ENCODE data around the gene SCML2.
A peak's percentile ranks its signal among the peaks of the same experiment; 100 is the strongest.
"Not testable (repeated sequence)": the region's sequence is repeated elsewhere in the genome, so short reads cannot be mapped to it uniquely, and the experiment has no call there.

Gene SCML2

GRCh38 chrX:18354369-18355223 lies at the start of gene SCML2:
Gene SCML2 (minus strand): TSS chrX:18354688. CDS start chrX:18334071, 20,617 bp downstream.
- DNase-seq (ENCODE audit: low spot score) = peak; percentile 23

GRCh38 chrX:18401848-18402213 lies 47.3 kb upstream of the SCML2 start:
- no peak for DNase-seq (ENCODE audit: low spot score)

- DNase-seq (ENCODE audit: low spot score) = no peak
These were observed 40.0 kb upstream of the SCML2 start for GRCh38 chrX:18394477-18394876.

- peak; percentile 63 for DNase-seq (ENCODE audit: low spot score)
These were observed 36.6 kb upstream of the SCML2 start for GRCh38 chrX:18390941-18391538.

GRCh38 chrX:18389966-18390365 lies 35.5 kb upstream of the SCML2 start:
- DNase-seq (ENCODE audit: low spot score) = no peak

- DNase-seq (ENCODE audit: low spot score) = peak; percentile 11
These were observed 23.3 kb upstream of the SCML2 start for GRCh38 chrX:18377796-18378195.

GRCh38 chrX:18375131-18375805 lies 20.8 kb upstream of the SCML2 start:
- DNase-seq (ENCODE audit: low spot score) = not testable (repeated sequence)

DNA sequence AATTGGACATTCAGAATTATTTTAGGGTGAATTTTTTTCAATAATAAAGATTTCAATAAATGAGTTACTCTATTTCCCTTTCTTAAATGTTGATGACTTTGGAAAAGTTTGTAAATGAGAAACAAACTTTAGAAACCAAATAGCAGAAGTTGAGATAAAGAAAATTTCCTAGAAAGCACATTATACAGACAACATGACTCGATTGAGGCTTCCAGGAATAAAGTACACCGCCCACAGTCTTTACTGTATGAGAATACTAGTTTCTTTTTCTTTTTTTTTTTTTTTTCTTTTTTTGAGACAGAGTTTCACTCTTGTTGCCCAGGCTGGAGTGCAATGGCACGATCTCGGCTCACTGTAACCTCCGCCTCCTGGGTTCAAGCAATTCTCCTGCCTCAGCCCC lies 14.6 kb upstream of the SCML2 start:
- DNase-seq (ENCODE audit: low spot score) = peak; percentile 6

DNA sequence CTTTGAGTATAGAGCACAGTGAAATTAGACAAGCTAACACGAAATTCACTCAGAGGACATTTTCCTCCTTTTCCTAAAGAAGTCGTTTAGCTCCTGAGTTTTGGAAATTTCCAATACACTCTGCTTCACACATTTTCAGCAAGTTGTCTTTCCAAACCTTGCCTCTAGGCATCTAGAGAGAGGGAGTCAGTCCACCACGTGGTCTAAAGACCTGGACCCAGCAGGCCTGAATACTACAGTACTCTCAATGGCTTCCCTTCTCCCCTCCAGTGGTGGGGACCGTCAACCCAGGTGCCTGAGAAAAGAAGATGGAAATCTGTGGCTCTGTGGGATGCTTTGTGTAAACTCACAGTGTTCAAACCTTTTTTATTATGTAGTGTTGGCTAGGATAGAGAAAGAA lies 13.9 kb upstream of the SCML2 start:
- no peak for DNase-seq (ENCODE audit: low spot score)

GRCh38 chrX:18360867-18361266 lies 6.4 kb upstream of the SCML2 start:
- DNase-seq (ENCODE audit: low spot score) = no peak

DNA sequence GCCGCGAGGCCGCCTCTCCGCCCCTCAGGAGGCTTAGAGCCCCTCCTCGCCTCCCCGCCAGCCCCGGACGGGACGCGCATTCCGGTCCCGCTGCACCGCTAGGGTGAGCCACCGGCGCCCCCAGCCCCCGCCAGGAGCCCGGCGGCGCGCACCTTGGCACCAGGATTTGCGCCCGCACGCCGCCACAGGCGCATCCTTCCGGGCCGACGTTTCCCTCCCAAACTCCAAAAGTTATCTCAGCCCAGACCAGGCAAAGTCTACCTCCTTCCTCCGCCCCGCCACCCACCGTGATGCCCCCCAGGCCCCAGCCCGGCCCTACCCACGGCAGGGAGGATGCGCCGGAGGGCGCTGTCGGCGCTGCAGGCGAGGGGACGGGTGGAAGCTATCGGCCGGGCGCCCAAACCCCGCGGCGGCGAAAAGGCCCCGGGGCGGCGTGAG lies 538 bp downstream of the SCML2 start:
- no peak for DNase-seq (ENCODE audit: low spot score)

DNA sequence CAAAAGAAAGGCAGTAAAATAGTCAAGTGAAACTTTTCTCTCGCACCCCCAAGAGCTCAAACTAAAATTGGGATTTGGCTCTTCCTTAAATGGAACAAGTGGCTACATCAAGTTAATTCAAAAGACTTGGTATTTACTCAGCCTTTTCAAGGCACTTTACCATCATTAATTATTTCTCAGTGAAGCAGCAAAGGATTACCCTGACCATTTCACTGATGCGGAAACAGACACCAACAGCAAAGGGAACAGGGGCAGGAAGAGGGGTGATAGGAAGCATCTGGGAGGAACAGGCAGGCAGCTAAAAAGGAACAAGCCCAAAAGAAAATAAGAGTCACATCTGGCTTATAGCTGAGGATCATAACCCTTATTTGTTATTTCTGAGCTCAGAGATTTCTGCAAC lies 2.7 kb downstream of the SCML2 start:
- no peak for DNase-seq (ENCODE audit: low spot score)

DNA sequence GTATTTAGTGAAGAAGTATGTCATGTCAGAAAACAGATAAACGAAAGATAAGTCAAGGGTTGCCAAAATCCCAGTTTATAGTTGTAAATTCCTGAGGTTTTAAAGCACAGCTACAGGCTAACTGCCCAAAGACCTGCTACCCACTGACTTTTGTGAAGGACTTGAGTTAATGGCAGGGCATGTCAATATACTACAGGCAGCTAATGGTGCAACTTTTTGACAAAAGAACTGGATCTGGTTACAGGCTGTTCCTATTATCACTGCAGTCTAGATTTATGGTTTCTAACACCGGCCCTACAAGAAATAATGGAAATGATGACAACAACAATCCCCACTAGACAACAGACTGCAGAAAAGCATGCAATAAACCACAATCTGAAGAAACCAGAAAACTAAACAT lies 6.4 kb downstream of the SCML2 start:
- DNase-seq (ENCODE audit: low spot score) = no peak

DNA sequence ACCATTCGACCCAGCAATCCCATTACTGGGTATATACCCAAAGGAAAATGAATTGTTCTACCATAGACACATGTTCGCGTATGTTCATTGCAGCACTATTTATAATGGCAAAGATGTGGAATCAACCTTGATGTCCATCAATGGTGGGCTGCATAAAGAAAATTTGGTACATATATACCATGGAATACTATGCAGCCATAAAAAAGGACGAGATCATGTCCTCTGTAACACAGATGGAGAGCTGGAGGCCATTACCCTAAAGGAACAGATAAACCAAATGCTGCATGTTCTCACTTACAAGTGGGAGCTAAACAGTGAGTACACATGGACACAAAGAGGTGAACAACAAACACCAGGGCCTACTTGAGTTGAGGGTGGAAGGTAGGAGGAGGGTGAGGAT lies 45.1 kb downstream of the SCML2 start:
- DNase-seq (ENCODE audit: low spot score) = no peak

DNA sequence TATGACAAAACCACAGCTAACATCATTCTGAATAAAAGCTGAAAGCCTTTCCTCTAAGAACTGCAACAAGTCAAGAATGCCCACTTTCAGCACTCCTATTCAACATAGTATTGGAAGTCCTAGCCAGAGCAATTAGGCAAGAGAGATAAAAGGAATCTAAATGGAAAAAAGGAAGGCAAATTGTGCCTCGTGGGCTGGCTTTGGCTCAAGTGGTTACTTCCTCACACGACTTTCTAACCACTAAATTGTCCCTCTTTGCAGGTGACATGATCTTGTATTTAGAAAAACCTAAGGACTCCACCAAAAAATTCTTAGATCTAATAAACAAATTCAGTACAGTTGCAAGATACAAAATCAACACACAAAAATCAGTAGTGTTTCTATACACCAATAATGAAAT lies 57.2 kb downstream of the SCML2 start:
- DNase-seq (ENCODE audit: low spot score) = no peak

- no peak for DNase-seq (ENCODE audit: low spot score)
These were observed 59.6 kb downstream of the SCML2 start for GRCh38 chrX:18294893-18295292.

DNA sequence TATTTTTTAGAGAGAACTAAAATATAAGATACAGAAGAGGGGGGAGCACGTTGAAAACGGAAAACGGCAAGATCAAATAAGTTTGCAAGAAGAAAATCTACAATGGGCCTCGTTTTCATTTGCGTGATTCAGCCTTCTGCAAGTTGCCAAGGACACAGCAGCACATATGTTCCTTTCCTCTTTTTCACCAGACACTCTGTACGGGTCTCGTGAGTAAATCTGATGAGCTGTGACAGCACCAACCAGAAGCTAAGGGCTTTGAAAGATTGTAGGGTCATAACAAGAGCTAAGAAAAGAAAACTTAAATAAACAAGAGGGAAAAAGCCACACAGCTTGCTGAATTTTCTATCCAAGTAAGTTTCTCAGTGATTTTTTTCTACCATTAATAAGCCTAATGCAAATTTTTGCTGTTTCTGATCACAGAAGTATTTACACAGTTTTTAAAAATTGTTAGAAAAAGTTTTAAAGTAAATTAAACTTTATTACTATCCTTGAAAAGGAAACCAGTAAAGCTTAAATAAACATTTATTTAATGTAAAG lies 63.4 kb downstream of the SCML2 start:
- DNase-seq (ENCODE audit: low spot score) = no peak

GRCh38 chrX:18290200-18290599 lies 64.3 kb downstream of the SCML2 start:
- no peak for DNase-seq (ENCODE audit: low spot score)

DNA sequence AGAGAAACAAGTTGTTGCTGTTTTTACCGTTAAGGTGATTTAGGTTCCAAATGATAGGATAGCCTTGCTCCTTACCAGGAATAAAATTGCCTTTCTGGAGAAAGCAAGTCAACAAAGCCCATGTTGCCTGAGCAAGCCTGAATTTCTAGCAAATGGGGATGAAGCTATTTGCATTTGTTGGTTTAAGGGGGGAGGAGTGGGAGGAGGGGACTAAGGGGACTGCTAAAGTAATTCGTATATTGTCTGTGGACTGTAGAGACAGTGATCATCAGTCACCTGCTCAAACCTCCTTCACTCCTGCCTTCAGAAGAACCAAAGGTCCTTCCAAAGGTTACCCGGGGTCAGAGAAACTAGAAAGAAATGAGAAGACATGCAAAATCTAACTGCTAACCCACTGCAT lies 65.8 kb downstream of the SCML2 start:
- DNase-seq (ENCODE audit: low spot score) = no peak

DNA sequence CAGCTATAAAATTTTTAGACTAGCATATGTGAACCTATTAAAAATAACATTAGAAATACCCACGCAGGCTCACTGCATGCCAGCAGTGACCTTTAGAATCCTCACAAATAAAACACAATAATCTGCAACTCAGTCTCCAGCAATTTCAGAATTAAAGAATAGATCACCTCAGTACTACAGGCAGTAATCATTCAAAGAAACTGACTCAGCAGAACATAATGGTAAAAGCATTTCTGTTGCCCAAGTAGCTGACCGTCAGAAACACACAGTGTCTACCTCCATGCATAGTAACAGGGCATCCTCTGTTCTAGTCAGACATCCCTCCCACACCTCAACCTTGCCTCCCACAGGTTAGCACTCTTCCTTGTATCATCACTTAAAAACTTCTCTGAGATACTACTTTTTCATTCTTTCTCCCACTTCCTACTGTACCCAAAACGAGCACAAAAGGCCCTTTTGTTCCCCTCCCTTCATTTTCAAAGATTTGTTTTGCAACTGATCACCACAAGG lies 68.1 kb downstream of the SCML2 start:
- no peak for DNase-seq (ENCODE audit: low spot score)

- DNase-seq (ENCODE audit: low spot score) = no peak
These were observed 76.0 kb downstream of the SCML2 start for GRCh38 chrX:18278449-18278848.

DNA sequence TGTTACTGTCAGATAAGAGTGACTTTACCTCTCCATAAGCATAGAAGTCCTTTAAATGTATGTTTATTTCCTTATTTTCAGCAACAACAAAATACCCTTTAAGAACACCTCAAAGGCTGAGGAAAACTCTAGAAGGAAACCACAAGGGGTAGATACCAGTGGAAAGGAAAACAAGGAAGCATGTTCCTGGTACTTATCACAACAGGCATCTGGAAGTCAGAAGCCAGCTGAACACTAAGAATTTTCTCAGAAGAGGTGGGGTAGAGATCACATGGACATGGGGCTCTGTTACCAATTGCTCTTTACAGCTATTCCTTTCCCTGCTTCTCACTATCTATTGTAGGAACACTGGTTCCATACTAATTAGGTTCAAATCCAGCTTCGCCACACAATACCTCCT lies 82.3 kb downstream of the SCML2 start:
- DNase-seq (ENCODE audit: low spot score) = no peak

GRCh38 chrX:18271725-18272124 lies 82.8 kb downstream of the SCML2 start:
- no peak for DNase-seq (ENCODE audit: low spot score)

Measured in hematopoietic multipotent progenitor cell treated with erythropoietin and hydrocortisone succinate and interleukin-3 and kit ligand, for 15 days (in vitro differentiated cells).